Endodermal cell (in vitro differentiated cells): ENCODE results near the gene DDX4. TPM values are rescaled to one million over a fixed set of nuclear protein-coding genes. Genes with fewer than 3 reads are reported as not detected.
A peak's percentile ranks its signal among the peaks of the same experiment; 100 is the strongest.

Experiments used
- DNase-seq: peaks from one replicate; pipeline ENCODE4 v3.0.0-alpha.2; 2017
- H3K27ac ChIP-seq: 2 replicates; pipeline ENCODE4 v1.5.1; 2013; ENCODE audit warnings: mild to moderate bottlenecking, low read depth, low read length, moderate library complexity
- H3K27me3 ChIP-seq: 2 replicates; pipeline ENCODE4 v1.6.1; 2013; ENCODE audit warnings: mild to moderate bottlenecking, low read length, moderate library complexity; ENCODE audit not compliant: insufficient read depth, control insufficient read depth, poor library complexity, severe bottlenecking
- H3K36me3 ChIP-seq: 2 replicates; pipeline ENCODE4 v1.7.0; 2013; ENCODE audit warnings: mild to moderate bottlenecking, low read length, moderate library complexity; ENCODE audit not compliant: control insufficient read depth, insufficient read depth
- H3K4me1 ChIP-seq: one replicate; pipeline ENCODE4 v1.7.0; 2013; ENCODE audit warnings: low read length; ENCODE audit not compliant: control insufficient read depth, insufficient read depth
- H3K4me3 ChIP-seq: 2 replicates; pipeline ENCODE4 v1.5.1; 2013; ENCODE audit warnings: mild to moderate bottlenecking, low read length, moderate library complexity
- H3K9ac ChIP-seq: 2 replicates; pipeline ENCODE4 v1.6.1; 2013; ENCODE audit warnings: mild to moderate bottlenecking, low read length, moderate library complexity; ENCODE audit not compliant: poor library complexity, severe bottlenecking; ENCODE audit errors: extremely low read depth
- H3K9me3 ChIP-seq: 2 replicates; pipeline ENCODE4 v1.6.1; 2013; ENCODE audit warnings: mild to moderate bottlenecking, low read length, moderate library complexity; ENCODE audit not compliant: control insufficient read depth
- H3K27ac Mint-ChIP-seq: 2 replicates; pipeline ENCODE4 v1.8.0; 2020; ENCODE audit warnings: mixed read lengths
- H3K27me3 Mint-ChIP-seq: 2 replicates; pipeline ENCODE4 v1.8.0; 2021; ENCODE audit warnings: mild to moderate bottlenecking, mixed read lengths; ENCODE audit not compliant: insufficient read depth
- H3K36me3 Mint-ChIP-seq: 2 replicates; pipeline ENCODE4 v1.8.0; 2020; ENCODE audit warnings: low read depth, mixed read lengths
- H3K4me1 Mint-ChIP-seq: 2 replicates; pipeline ENCODE4 v1.8.0; 2020; ENCODE audit warnings: mixed read lengths
- H3K4me3 Mint-ChIP-seq: 2 replicates; pipeline ENCODE4 v1.8.0; 2020; ENCODE audit warnings: mild to moderate bottlenecking, moderate library complexity, mixed read lengths
- H3K9me3 Mint-ChIP-seq: 2 replicates; pipeline ENCODE4 v1.8.0; 2020; ENCODE audit warnings: mild to moderate bottlenecking, mixed read lengths
- CTCF ChIP-seq: fragments of 200-600 bp; sonication (generic); conservative IDR thresholded peaks from 2 replicates; pipeline ENCODE4 v1.5.0; 2021; ENCODE audit warnings: antibody characterized with exemption, mild to moderate bottlenecking
- WGBS, 2 experiments: methylation state at CpG; one replicate each; pipeline versions ENCODE4 v1.1.5 to v1.1.7; 2013; ENCODE audit warnings: missing lambda C conversion rate in 2 of 2, mixed read lengths in 1 of 2; ENCODE audit not compliant: insufficient coverage in 1 of 2, insufficient read length in 1 of 2; 5-methylcytosine and 5-hydroxymethylcytosine counted together
- total RNA-seq, 2 donors: library from RNA; stranded (reverse); fragmentation: NEBNext Ultra II Directional in 1 of 2; extraction: Animal tissue kit (Norgen Biotek cat#: 25700) in 1 of 2; gene quantifications; 2 replicates in 1 of 2; 3 replicates in 1 of 2; pipeline ENCODE4 v1.2.1, GENCODE V29; 2021

The DDX4 gene
- total RNA-seq, 2 donors from 2014 or later, result not detected

GRCh38 chr5:55853818-55854217 is 116.0 kb downstream of the DDX4 start:
- no peaks in the 10 kb centered on the region for H3K36me3 Mint-ChIP-seq
- Histone ChIP-seq H3K27ac (no peak overlapping the region), H3K4me1 (no peaks in the 10 kb centered on the region), H3K9me3 (no peaks in the 10 kb centered on the region), H3K4me3 (no peak overlapping the region), H3K36me3 (no peaks in the 10 kb centered on the region), H3K9ac (no peak overlapping the region), H3K27me3 (peaks cover 3% of the 10 kb centered on the region)
- TF ChIP-seq CTCF, result no peak
- H3K4me1 Mint-ChIP-seq, result no peaks in the 10 kb centered on the region
- no peak overlapping the region for H3K27ac Mint-ChIP-seq
- 67 to 91% methylated on average over 1 to 3 of the region's 3 CpGs for WGBS, 2 experiments
- H3K4me3 Mint-ChIP-seq, result no peak overlapping the region
- H3K9me3 Mint-ChIP-seq, result no peaks in the 10 kb centered on the region
- DNase-seq, result no peak
- H3K27me3 Mint-ChIP-seq, result no peaks in the 10 kb centered on the region

- Histone ChIP-seq H3K9ac (no peak overlapping the region), H3K9me3 (no peaks in the 10 kb centered on the region), H3K4me1 (no peaks in the 10 kb centered on the region), H3K27ac (no peak overlapping the region), H3K4me3 (no peak overlapping the region), H3K36me3 (no peaks in the 10 kb centered on the region), H3K27me3 (peaks cover 4% of the 10 kb centered on the region)
- no peaks in the 10 kb centered on the region for H3K27me3 Mint-ChIP-seq
- no peaks in the 10 kb centered on the region for H3K9me3 Mint-ChIP-seq
- 89 to 93% methylated on average over 3 to 5 of the region's 5 CpGs for whole genome bisulfite sequencing, 2 experiments
- peak; percentile 37 for TF ChIP-seq CTCF
- no peaks in the 10 kb centered on the region for H3K4me1 Mint-ChIP-seq
- H3K4me3 Mint-ChIP-seq, result no peak overlapping the region
- no peak overlapping the region for H3K27ac Mint-ChIP-seq
- H3K36me3 Mint-ChIP-seq, result no peaks in the 10 kb centered on the region
- DNase-seq, result no peak
Observed at GRCh38 chr5:55855509-55855908, 117.6 kb downstream of the DDX4 start.

GRCh38 chr5:55856516-55857246 is 118.8 kb downstream of the DDX4 start:
- no peaks in the 10 kb centered on the region for H3K4me1 Mint-ChIP-seq
- no peaks in the 10 kb centered on the region for H3K27me3 Mint-ChIP-seq
- Histone ChIP-seq H3K9ac (no peak overlapping the region), H3K27me3 (peaks cover 4% of the 10 kb centered on the region), H3K4me3 (no peak overlapping the region), H3K9me3 (no peaks in the 10 kb centered on the region), H3K4me1 (no peaks in the 10 kb centered on the region), H3K36me3 (no peaks in the 10 kb centered on the region), H3K27ac (no peak overlapping the region)
- WGBS, 2 experiments, result 92% methylated on average over 4 to 5 of the region's 5 CpGs
- no peak overlapping the region for H3K27ac Mint-ChIP-seq
- no peak for TF ChIP-seq CTCF
- H3K9me3 Mint-ChIP-seq, result peaks cover 2% of the 10 kb centered on the region
- no peak for DNase-seq
- H3K4me3 Mint-ChIP-seq, result no peak overlapping the region
- no peaks in the 10 kb centered on the region for H3K36me3 Mint-ChIP-seq
